ENCODE measurements around the gene BTK.
"Not testable (repeated sequence)": the region's sequence is repeated elsewhere in the genome, so short reads cannot be mapped to it uniquely, and the experiment has no call there.

DNA sequence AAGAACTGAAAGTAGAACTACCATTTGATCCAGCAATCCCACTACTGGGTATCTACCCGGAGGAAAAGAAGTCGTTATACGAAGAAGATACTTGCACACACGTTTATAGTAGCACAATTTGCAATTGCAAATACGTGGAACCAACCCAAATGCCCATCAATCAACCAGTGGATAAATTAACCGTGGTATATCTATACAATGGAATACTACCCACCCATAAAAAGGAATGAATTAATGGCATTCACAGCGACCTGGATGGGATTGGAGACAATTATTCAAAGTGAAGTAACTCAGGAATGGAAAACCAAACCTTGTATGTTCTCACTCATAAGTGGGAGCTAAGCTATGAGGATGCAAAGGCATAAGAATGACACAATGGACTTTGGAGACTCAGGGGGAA, 51.7 kb downstream of the BTK start:
- TF ChIP-seq POLR2A, CTCF, POLR2AphosphoS5 (IDR thresholded peaks at IDR 0.05): not testable (repeated sequence)

Measured in prostate gland (tissue), 2 donors.